IMR-90 (cell line): ENCODE data around the gene UBP1. TPM values are rescaled to one million over a fixed set of nuclear protein-coding genes. Genes with fewer than 3 reads are reported as not detected.
"Not testable (repeated sequence)": the region's sequence is repeated elsewhere in the genome, so short reads cannot be mapped to it uniquely, and the experiment has no call there.

Experiments
- ATAC-seq: fragments of 200-7000 bp; cut with Tn5 transposase; 2 replicates; pipeline ENCODE4 v1.9.1; 2020; ENCODE audit warnings: low read depth, mild to moderate bottlenecking, moderate library complexity
- BruUV-seq: library from RNA; stranded (reverse); fragments of 400-500 nt; replicated peaks from 2 replicates; lab custom pipeline; 2021; lab: Mats Ljungman, UMichigan
- CTCF ChIA-PET: fragments of 300-600 bp; formaldehyde crosslinking; extraction: SDS; loops from one replicate; lab custom pipeline; 2021; ENCODE audit warnings: antibody characterized with exemption; lab: Yijun Ruan, JAX
- POLR2A ChIA-PET: fragments of 300-600 bp; sonication (Branson Sonifier 250); formaldehyde crosslinking; loops from one replicate; lab custom pipeline; 2022; ENCODE audit warnings: antibody characterized with exemption; ENCODE audit not compliant: unreplicated experiment; lab: Charles Lee
- DNase-seq: peaks from one replicate; pipeline ENCODE4 v3.0.0; 2013
- H2AFZ ChIP-seq: replicated peaks from 2 replicates; pipeline ENCODE3; 2013; ENCODE audit warnings: low read length, mild to moderate bottlenecking; ENCODE audit not compliant: poor library complexity
- H2AK5ac ChIP-seq: 2 replicates; pipeline ENCODE4 v1.6.1; 2013; ENCODE audit warnings: low read depth, low read length, inconsistent platforms
- H2AK9ac ChIP-seq: replicated peaks from 2 replicates; pipeline ENCODE3; 2013; ENCODE audit warnings: mild to moderate bottlenecking, low read depth, low read length, moderate library complexity; ENCODE audit not compliant: poor library complexity
- H2BK120ac ChIP-seq: 2 replicates; pipeline ENCODE4 v1.6.1; 2013; ENCODE audit warnings: low read depth, low read length, inconsistent platforms
- H2BK15ac ChIP-seq: 3 replicates; pipeline ENCODE4 v1.6.1; 2013; ENCODE audit warnings: low read depth, low read length, inconsistent platforms
- H2BK20ac ChIP-seq: 2 replicates; pipeline ENCODE4 v1.6.1; 2013; ENCODE audit warnings: low read depth, mild to moderate bottlenecking, inconsistent platforms, low read length, moderate library complexity
- H2BK5ac ChIP-seq: 2 replicates; pipeline ENCODE4 v1.6.1; 2013; ENCODE audit warnings: mild to moderate bottlenecking, low read depth, low read length, inconsistent platforms; ENCODE audit not compliant: poor library complexity, severe bottlenecking
- H3K14ac ChIP-seq: replicated peaks from 2 replicates; pipeline ENCODE4 v1.6.1; 2013; ENCODE audit warnings: low read depth, low read length, inconsistent platforms
- H3K18ac ChIP-seq: 2 replicates; pipeline ENCODE4 v1.6.1; 2013; ENCODE audit warnings: low read depth, low read length, control low read depth
- H3K23ac ChIP-seq: 2 replicates; pipeline ENCODE4 v1.6.1; 2013; ENCODE audit warnings: low read depth, low read length, inconsistent platforms
- H3K27ac ChIP-seq: 2 replicates; pipeline ENCODE4 v1.5.1; 2013; ENCODE audit warnings: mild to moderate bottlenecking, control low read depth, low read length; ENCODE audit not compliant: insufficient read depth
- H3K27me3 ChIP-seq: 2 replicates; pipeline ENCODE4 v1.6.1; 2013; ENCODE audit warnings: low read length; ENCODE audit not compliant: control insufficient read depth, insufficient read depth
- H3K36me3 ChIP-seq: 2 replicates; pipeline ENCODE4 v1.6.1; 2013; ENCODE audit warnings: low read length, mixed read lengths; ENCODE audit not compliant: control insufficient read depth, insufficient read depth
- H3K4ac ChIP-seq: 2 replicates; pipeline ENCODE4 v1.6.1; 2013; ENCODE audit warnings: low read depth, low read length, inconsistent platforms
- H3K4me1 ChIP-seq: 2 replicates; pipeline ENCODE4 v1.6.1; 2013; ENCODE audit warnings: low read length, mixed read lengths; ENCODE audit not compliant: control insufficient read depth, insufficient read depth
- H3K4me2 ChIP-seq: 2 replicates; pipeline ENCODE4 v1.6.1; 2013; ENCODE audit warnings: low read depth, mild to moderate bottlenecking, control low read depth, low read length, moderate library complexity
- H3K4me3 ChIP-seq: 2 replicates; pipeline ENCODE4 v1.5.1; 2013; ENCODE audit warnings: low read depth, mild to moderate bottlenecking, control low read depth, low read length, moderate library complexity; ENCODE audit not compliant: insufficient read depth
- H3K56ac ChIP-seq: 2 replicates; pipeline ENCODE4 v1.6.1; 2013; ENCODE audit warnings: low read length, inconsistent platforms; ENCODE audit not compliant: insufficient read depth; ENCODE audit errors: extremely low read depth
- H3K79me1 ChIP-seq, 2 experiments: 2 replicates each; pipeline ENCODE4 v1.6.1; 2013; ENCODE audit warnings: low read length in 2 of 2, inconsistent platforms in 1 of 2, low read depth in 1 of 2
- H3K9ac ChIP-seq: 2 replicates; pipeline ENCODE4 v1.6.1; 2013; ENCODE audit warnings: low read depth, low read length, control low read depth
- H3K9me1 ChIP-seq: 2 replicates; pipeline ENCODE4 v1.6.1; 2013; ENCODE audit warnings: low read length, inconsistent platforms; ENCODE audit not compliant: insufficient read depth
- H3K9me3 ChIP-seq: 2 replicates; pipeline ENCODE4 v1.6.1; 2013; ENCODE audit warnings: low read length; ENCODE audit not compliant: control insufficient read depth, insufficient read depth
- H4K20me1 ChIP-seq: 2 replicates; pipeline ENCODE4 v1.6.1; 2013; ENCODE audit warnings: low read length, inconsistent platforms; ENCODE audit not compliant: insufficient read depth
- H4K5ac ChIP-seq: 2 replicates; pipeline ENCODE4 v1.6.1; 2013; ENCODE audit warnings: mild to moderate bottlenecking, low read depth, low read length, control low read depth
- H4K8ac ChIP-seq, 2 experiments: 2 replicates each; pipeline ENCODE4 v1.6.1; 2013; ENCODE audit warnings: low read depth in 2 of 2, low read length in 2 of 2, control low read depth in 1 of 2, inconsistent platforms in 1 of 2
- H4K91ac ChIP-seq: 2 replicates; pipeline ENCODE4 v1.6.1; 2013; ENCODE audit warnings: low read depth, low read length, inconsistent platforms; ENCODE audit not compliant: insufficient read depth
- CHD1 ChIP-seq: IDR thresholded peaks from 2 replicates; pipeline ENCODE4 v1.6.1; 2012; ENCODE audit warnings: low read depth, low read length, improper control_type of control experiment
- CTCF ChIP-seq: conservative IDR thresholded peaks from 2 replicates; pipeline ENCODE4 v1.5.1; 2012; ENCODE audit warnings: mild to moderate bottlenecking, low read depth, low read length, improper control_type of control experiment
- RFX5 ChIP-seq: IDR thresholded peaks from 2 replicates; pipeline ENCODE4 v1.8.0; 2012; ENCODE audit warnings: low read depth, mild to moderate bottlenecking, low read length, moderate library complexity
- WGBS, 2 experiments: methylation state at CpG; one replicate each; pipeline versions ENCODE4 v1.1.5 to v1.1.7; 2013; ENCODE audit warnings: missing lambda C conversion rate in 2 of 2; ENCODE audit not compliant: insufficient read length in 1 of 2; ENCODE audit errors: extremely low coverage in 2 of 2; 5-methylcytosine and 5-hydroxymethylcytosine counted together
- dilution Hi-C: fragments of 300-500 bp; cut with HindIII; formaldehyde crosslinking; loops from one replicate; pipeline ENCODE4 v1.14.3; 2018; ENCODE audit warnings: low sequenced_read_pairs; ENCODE audit not compliant: unreplicated experiment
- in situ Hi-C: fragments of 300-500 bp; cut with MboI; formaldehyde crosslinking; loops from 3 replicates; pipeline ENCODE4 v1.14.3; 2019; ENCODE audit warnings: low sequenced_read_pairs, inconsistent platforms, mixed read lengths
- intact Hi-C: fragments of 100-400 bp; cut with micrococcal nuclease; formaldehyde crosslinking; loops from 2 replicates; pipeline ENCODE4 v1.10.0; 2022
- polyA plus RNA-seq, 3 experiments: library from polyadenylated mRNA; depleted of rRNA; stranded (reverse); fragments of >200 nt; gene quantifications; 2 replicates each; pipeline ENCODE4 v1.2.3, GENCODE V29; 2012; ENCODE audit warnings: low replicate concordance in 1 of 3
- total RNA-seq: library from RNA; depleted of rRNA; stranded (reverse); fragments of >200 nt; gene quantifications from 2 replicates; pipeline ENCODE4 v1.2.3, GENCODE V29; 2012

UBP1 gene
- total and polyA plus RNA-seq, 2 of the 4 experiments (the other 2 are of a cell fraction), result 56.3 to 73.8 TPM

DNA sequence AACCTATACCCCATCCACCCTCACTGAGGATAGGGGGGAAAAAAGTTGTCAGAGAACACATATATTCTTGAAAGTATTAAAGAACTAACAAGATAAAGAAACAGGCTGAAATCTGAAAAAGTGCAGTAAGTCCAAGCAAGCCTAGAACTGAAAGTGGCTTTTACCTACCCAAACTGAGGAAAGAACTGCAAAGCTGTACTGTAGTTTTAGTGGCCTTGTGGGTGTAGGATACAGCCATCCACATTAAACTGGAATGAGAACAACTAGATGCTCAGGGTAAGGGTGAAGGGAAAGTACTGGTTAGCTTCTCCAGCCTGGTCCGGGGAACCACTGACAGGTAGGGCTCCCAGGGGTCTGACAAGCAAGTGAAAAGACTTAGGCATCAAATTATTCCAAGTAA lies 10.1 kb downstream of the UBP1 start:
- Histone ChIP-seq H3K14ac (no peak overlapping the region; the same call in 1 of the 2 replicates), H4K91ac (no peak overlapping the region), H2AFZ (no peak overlapping the region), H2AK5ac (no peak overlapping the region), H2BK5ac (no peak overlapping the region), H3K4me1 (peaks cover 16% of the 10 kb centered on the region), H2BK120ac (no peak overlapping the region), H3K27me3 (no peaks in the 10 kb centered on the region), H3K18ac (no peak overlapping the region), H3K4me2 (peak overlapping the region; percentile 56; the same call in 1 of the 2 replicates), H4K20me1 (peaks cover 93% of the 10 kb centered on the region), H3K79me1 (peaks cover 2 to 57% of the 10 kb centered on the region in 2 experiments; a peak in 3 of 4 replicates), H3K23ac (peak overlapping the region; percentile 8; the same call in 1 of the 2 replicates), H3K4ac (no peak overlapping the region), H2BK20ac (no peak overlapping the region), H3K9ac (no peak overlapping the region), H4K5ac (no peak overlapping the region), H2BK15ac (no peak overlapping the region), H4K8ac (no peak overlapping the region), H3K27ac (no peak overlapping the region), H3K56ac (no peak overlapping the region), H3K9me3 (no peaks in the 10 kb centered on the region), H3K36me3 (no peaks in the 10 kb centered on the region), H3K4me3 (no peak overlapping the region), H2AK9ac (no peak overlapping the region), H3K9me1 (peaks cover 9% of the 10 kb centered on the region)
- dilution Hi-C loops (no loop called here), intact Hi-C loops (no loop called here), in situ Hi-C loops (no loop called here)
- no CpG with 5 or more reads among the region's 1 CpG for WGBS, 2 experiments
- ChIA-PET CTCF (interaction anchor here (0.7 to 1.4 kb wide), 3 partner anchors 11 to 371 kb away, joined by 3 to 4 read pairs (median 3); no protein-coding TSS in a partner anchor), POLR2A (no interaction called here)
- DNase-seq (no peak), ATAC-seq (no peak)
- no TSS peak for BruUV-seq
- TF ChIP-seq RFX5, result no peak
- TF ChIP-seq CHD1, result no peak
- TF ChIP-seq CTCF, result no peak

GRCh38 chr3:33429306-33429705 lies 10.9 kb downstream of the UBP1 start:
- H4K91ac ChIP-seq, H2AK9ac ChIP-seq, H3K23ac ChIP-seq, H3K4me3 ChIP-seq, H4K8ac ChIP-seq, H3K14ac ChIP-seq, H3K18ac ChIP-seq, H2AK5ac ChIP-seq, H3K9me3 ChIP-seq, H2BK15ac ChIP-seq, in situ Hi-C loops, H3K27ac ChIP-seq, H3K4ac ChIP-seq, H2BK5ac ChIP-seq, H3K9ac ChIP-seq, POLR2A ChIA-PET, H3K56ac ChIP-seq, dilution Hi-C loops, H3K9me1 ChIP-seq, intact Hi-C loops, H2BK120ac ChIP-seq, H3K27me3 ChIP-seq, H2AFZ ChIP-seq, BruUV-seq, H4K5ac ChIP-seq, H2BK20ac ChIP-seq, H3K4me2 ChIP-seq, H3K36me3 ChIP-seq, ATAC-seq, DNase-seq: not testable (repeated sequence)
- Histone ChIP-seq H3K4me1 (peaks cover 15% of the 10 kb centered on the region), H4K20me1 (peaks cover 94% of the 10 kb centered on the region), H3K79me1 (peaks cover 2 to 62% of the 10 kb centered on the region in 2 experiments; a peak in 3 of 4 replicates)
- CTCF ChIA-PET, result interaction anchor here (0.7 to 1.4 kb wide), 2 partner anchors 12 to 42 kb away, joined by 3 to 4 read pairs; no protein-coding TSS in a partner anchor
- no CpG with 5 or more reads among the region's 2 CpGs for WGBS, 2 experiments
